Chondrocyte (in vitro differentiated cells): ENCODE data around the gene HLA-DRB5. TPM values are rescaled to one million over a fixed set of nuclear protein-coding genes. Genes with fewer than 3 reads are reported as not detected.
"Not testable (repeated sequence)": the region's sequence is repeated elsewhere in the genome, so short reads cannot be mapped to it uniquely, and the experiment has no call there.

ENCODE experiments used
- DNase-seq: peaks from one replicate; pipeline ENCODE4 v3.0.0; 2021; ENCODE audit warnings: mixed read lengths, low spot score
- H3K27ac Mint-ChIP-seq: one replicate; pipeline ENCODE4 v1.8.0; 2021; ENCODE audit warnings: mild to moderate bottlenecking, moderate library complexity, mixed read lengths; ENCODE audit not compliant: unreplicated experiment
- H3K27me3 Mint-ChIP-seq: 2 replicates; pipeline ENCODE4 v1.8.0; 2021; ENCODE audit warnings: low read depth, mixed read lengths
- H3K36me3 Mint-ChIP-seq: 2 replicates; pipeline ENCODE4 v1.8.0; 2021; ENCODE audit warnings: low read depth, mixed read lengths
- H3K4me1 Mint-ChIP-seq: 2 replicates; pipeline ENCODE4 v1.8.0; 2021; ENCODE audit warnings: low read depth, mild to moderate bottlenecking, mixed read lengths
- H3K4me3 Mint-ChIP-seq: one replicate; pipeline ENCODE4 v1.8.0; 2021; ENCODE audit warnings: mild to moderate bottlenecking, moderate library complexity, mixed read lengths; ENCODE audit not compliant: unreplicated experiment
- H3K9me3 Mint-ChIP-seq: 2 replicates; pipeline ENCODE4 v1.8.0; 2021; ENCODE audit warnings: low read depth, mixed read lengths
- CTCF ChIP-seq: fragments of 200-600 bp; sonication (generic); IDR thresholded peaks from 2 replicates; pipeline ENCODE4 v1.5.0; 2021; ENCODE audit warnings: antibody characterized with exemption, mild to moderate bottlenecking, moderate library complexity
- total RNA-seq: library from RNA; stranded (reverse); gene quantifications from 3 replicates; pipeline ENCODE4 v1.2.1, GENCODE V29; 2021

Gene HLA-DRB5
- total RNA-seq, 1 donor from 2014 or later: not detected

- TF ChIP-seq CTCF: no peak
- Mint-ChIP-seq H3K9me3 (no peaks in the 10 kb centered on the region), H3K4me1 (no peaks in the 10 kb centered on the region), H3K4me3 (no peak overlapping the region), H3K27ac (no peak overlapping the region), H3K36me3 (no peaks in the 10 kb centered on the region), H3K27me3 (peaks cover 20% of the 10 kb centered on the region)
- DNase-seq: no peak
Observed at GRCh38 chr6:32554116-32554965, 24.3 kb upstream of the HLA-DRB5 start.

- Mint-ChIP-seq H3K27me3 (peaks cover 19% of the 10 kb centered on the region), H3K4me3 (no peak overlapping the region), H3K9me3 (no peaks in the 10 kb centered on the region), H3K36me3 (no peaks in the 10 kb centered on the region), H3K27ac (no peak overlapping the region), H3K4me1 (no peaks in the 10 kb centered on the region)
- no peak for DNase-seq
- no peak for TF ChIP-seq CTCF
Observed at GRCh38 chr6:32553037-32553742, 23.1 kb upstream of the HLA-DRB5 start.

- no peak overlapping the region for H3K27ac Mint-ChIP-seq
- DNase-seq: no peak
- H3K36me3 Mint-ChIP-seq: no peaks in the 10 kb centered on the region
- no peaks in the 10 kb centered on the region for H3K9me3 Mint-ChIP-seq
- H3K4me1 Mint-ChIP-seq: no peaks in the 10 kb centered on the region
- H3K27me3 Mint-ChIP-seq: peaks cover 12% of the 10 kb centered on the region
- no peak overlapping the region for H3K4me3 Mint-ChIP-seq
- TF ChIP-seq CTCF: no peak
Observed at GRCh38 chr6:32551410-32551809, 21.3 kb upstream of the HLA-DRB5 start.

GRCh38 chr6:32539839-32540238 is 9.8 kb upstream of the HLA-DRB5 start:
- H3K4me3 Mint-ChIP-seq: no peak overlapping the region
- no peak for DNase-seq
- H3K9me3 Mint-ChIP-seq: peaks cover 22% of the 10 kb centered on the region
- H3K27ac Mint-ChIP-seq: no peak overlapping the region
- no peaks in the 10 kb centered on the region for H3K4me1 Mint-ChIP-seq
- no peaks in the 10 kb centered on the region for H3K36me3 Mint-ChIP-seq
- no peak for TF ChIP-seq CTCF
- peaks cover 3% of the 10 kb centered on the region for H3K27me3 Mint-ChIP-seq

- H3K4me1 Mint-ChIP-seq, H3K36me3 Mint-ChIP-seq, H3K27ac Mint-ChIP-seq, H3K4me3 Mint-ChIP-seq, DNase-seq, H3K9me3 Mint-ChIP-seq: not testable (repeated sequence)
- H3K27me3 Mint-ChIP-seq: peaks cover 11% of the 10 kb centered on the region
Observed at GRCh38 chr6:32530431-32530793, 325 bp upstream of the HLA-DRB5 start.
